Central memory CD4-positive, alpha-beta T cell (primary cell): ENCODE results near the gene S100PBP.

ENCODE experiments used
- DNase-seq: peaks from one replicate; pipeline ENCODE4 v3.0.0; 2022

S100PBP gene

DNA sequence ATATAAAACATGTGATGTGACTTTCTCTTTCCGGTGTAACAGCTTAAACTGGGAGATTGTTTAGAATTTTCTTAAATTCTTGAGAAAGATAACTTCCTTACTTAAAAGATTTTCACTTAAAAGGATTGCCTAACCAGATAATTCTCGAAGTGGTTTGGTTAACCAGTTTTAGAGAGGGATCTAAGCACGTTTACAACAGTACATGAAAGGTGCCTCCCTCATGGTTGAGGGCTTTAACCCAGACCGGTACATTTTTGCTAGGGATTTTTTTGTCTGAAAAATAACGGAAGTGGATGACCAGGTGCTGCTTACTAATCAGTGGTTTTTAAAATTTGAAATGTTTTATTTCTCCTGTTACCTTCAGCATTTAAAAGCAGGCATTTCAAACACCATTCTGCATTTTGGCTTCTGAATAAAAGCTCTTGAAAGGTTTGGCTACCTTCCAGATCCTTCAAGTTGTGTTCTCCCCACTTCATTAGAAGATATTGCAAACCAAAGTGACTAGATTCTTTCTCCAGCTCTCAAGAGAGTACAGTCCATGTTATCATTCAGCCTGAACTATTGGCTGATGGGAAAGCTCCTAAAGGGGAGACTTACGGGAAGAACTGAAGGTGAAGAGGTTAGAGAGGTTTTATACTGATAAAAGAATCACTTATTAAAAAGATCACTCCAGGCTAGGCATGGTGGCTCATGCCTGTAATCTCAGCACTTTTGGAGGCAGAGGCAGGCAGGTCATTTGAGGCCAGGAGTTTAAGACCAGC is 12.8 kb downstream of the S100PBP start:
- no peak for DNase-seq

DNA sequence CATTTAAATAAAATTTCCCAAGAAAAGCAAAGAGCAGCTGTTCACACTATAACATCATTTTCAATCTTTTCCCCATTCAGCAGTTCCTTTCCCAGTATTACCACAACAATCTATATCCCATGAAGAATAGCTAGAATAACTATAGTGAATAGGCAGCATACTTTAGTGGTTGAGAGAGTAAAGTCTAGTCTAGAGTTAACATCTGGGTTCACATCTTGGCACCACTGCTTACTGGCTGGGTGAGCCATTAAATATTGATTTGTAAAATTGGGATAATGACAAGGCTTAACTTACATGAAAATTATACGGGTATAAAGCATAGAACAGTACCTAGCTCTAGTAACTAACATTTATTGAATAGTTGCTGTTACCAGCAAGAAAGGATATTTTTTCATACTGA is 14.4 kb downstream of the S100PBP start:
- no peak for DNase-seq

DNA sequence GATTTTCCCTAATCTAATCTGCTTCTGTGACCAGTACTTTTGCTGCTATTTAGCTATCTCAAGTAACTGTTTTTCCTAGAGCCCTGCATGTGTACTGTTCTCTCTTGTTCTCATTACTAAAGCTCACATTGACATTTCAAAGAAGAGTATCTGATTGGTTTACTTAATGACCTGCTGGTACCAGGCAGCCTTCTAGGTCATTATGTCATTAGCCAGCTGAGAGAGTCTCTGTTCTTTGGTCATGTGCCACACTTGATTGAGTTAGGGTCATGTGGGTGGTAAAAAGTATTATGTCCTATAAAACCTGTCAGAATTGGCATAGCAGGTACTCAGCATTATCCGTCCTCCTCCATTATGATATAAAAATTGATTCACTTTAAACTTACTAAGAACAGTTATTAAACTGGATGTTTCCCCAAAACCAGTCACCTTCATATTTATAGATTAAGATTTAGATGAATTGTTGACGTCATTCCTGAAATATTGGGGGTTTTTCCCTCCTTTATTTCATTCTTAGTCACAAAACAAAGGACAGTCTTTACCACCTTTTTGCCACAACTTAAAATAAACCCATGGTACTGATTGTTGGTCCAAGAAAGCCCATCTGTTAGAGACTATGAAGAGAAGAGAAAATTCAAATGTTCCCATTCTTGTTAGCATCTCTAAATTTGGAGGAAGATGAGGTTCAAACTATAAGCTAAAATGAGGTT is 31.1 kb downstream of the S100PBP start:
- DNase-seq: no peak

DNA sequence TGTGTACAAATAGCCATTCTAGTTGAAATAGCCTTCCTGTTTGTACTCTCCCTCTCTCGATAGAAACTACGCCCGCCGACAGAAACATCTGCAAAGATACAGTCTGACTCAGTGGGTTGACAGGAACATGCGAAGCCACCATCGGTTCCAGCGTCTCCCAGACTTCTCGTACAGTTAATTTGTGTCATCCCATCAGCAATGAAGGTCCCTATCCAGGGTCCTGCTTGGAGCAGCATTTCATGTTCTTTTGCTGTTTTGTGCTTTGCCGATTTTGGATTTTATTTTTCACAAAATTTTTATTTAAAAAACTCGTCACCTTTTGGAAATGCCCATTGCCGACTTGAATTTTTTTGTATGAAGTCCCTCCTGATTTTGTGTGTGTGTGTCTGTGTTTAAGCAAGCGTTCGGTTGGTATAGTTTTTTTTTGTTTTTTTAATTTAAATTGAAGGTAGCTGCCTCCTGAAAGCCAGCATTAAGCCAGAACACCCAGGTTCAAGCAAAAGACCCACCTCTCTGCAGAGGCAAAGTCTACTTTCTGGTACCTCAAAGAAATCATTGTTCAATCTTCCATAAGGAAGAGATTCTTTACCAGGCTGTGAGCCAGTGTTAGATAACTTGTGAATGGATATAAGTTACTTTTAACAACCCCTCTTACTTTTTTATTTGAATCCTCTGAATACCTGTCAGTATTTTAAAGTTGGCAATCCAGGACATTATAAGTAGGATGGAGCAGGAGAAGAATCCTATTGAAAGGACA is 38.6 kb downstream of the S100PBP start:
- DNase-seq: no peak

DNA sequence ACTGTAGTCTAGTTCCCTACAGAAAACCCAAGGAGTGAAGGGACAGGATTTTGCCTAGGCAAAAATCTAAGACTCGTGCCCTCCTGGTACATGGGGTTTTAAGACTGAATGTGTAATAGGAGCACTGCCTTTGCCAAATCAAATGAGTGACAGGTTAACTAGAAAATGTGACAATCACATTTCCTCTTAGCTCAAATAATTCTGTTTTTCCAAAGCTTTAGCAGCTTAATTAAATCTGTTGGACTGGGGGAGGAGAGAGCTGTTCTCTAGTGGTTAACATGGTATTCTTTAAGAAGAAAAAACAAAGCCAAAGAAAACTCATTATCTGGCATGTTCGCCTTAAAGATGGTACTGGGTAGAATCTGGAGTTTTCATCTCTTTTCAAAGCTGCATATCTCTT is 40.7 kb downstream of the S100PBP start:
- no peak for DNase-seq

DNA sequence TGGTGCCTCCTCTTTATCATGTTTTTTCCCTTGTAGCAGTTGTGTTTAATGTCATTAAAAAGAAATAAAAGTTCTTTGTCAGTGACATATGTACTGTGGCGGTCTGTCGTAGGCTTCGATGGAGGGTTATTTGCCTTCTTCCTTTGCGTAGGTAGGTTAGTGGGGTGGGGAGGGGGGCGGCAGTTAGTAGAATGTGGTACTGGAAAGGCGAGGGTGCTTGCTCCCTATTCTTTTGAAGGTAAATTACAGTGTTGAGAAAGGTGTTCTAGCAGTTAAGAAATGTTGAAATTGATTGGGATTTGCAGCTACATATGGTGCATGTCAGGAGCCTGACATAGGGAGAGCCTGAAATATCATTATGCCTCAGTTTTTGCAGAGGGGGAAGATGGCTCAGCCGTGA is 41.3 kb downstream of the S100PBP start:
- no peak for DNase-seq

DNA sequence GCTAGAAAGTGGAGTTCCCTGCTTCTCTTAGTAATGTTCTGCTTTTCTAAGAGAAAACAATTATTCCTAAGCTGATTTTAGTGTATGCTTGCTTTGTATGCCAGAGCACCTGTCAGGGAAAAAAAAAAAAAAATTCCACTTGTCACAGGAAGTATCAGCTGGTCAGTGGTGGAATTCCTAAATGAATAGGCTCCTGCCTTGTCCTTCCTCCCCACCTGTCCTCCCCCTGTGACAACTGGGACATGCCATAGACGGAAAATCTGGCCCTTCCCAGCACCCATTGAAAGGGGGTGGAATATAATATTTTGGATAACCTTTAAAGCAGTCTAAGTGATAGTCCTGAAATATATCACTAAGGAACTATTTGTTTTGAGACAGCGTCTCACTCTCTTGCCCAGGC is 42.5 kb downstream of the S100PBP start:
- DNase-seq: no peak

DNA sequence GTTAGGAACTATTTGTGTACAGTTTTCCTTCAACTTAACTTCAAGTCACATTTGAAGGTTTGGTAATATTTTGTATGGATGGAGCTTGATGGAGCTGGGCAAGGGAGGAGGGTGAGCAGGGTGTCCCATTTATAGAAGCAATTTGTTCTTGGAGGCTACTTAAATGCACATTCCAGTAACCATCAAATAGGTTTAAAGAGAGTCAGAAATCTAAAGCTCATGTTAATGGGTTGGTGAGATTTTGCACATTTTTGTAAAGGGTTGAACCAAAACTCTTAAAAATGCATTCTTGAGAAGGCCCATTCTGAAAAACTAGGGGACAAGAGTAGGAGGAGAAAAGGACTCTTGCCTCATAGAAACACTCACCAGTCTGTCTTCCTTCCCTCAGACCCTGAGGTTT is 43.1 kb downstream of the S100PBP start:
- no peak for DNase-seq

DNA sequence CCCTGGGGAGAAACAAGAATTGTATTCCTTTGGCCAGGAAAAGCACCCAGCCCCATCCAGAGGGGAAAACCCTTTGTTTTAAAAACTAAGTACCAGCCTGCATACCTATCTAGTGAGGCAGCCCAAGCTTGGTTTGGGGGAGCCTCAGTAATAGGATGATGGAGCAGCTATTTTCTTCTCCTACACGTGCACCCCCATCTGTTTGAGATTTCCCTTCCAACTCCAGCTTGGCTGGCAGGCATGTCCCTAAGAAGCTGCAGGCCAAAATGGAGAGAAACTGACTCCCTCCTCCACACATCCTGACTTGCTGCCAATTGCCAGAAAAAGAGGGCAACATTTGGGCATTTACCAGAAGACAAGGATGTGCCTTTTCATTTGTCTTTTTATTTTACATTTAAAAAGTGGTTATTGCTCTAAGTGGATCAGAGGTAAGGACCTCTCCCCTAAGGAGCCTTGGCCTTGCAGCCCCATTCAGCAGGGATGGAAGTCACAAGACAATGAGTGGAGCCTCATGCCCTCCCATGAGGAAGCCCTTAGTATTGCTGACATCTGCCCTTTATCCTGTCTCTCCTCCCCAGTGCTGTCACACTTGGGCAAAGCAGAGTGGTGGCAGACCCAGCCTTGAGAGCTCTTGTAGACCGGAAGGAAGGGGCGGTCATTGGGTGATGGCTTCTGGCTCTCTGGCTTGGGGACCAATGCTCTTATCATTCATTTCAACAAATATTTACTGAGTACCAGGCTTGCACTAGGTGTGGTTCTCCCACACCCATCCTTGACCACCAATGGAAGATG is 44.6 kb downstream of the S100PBP start:
- no peak for DNase-seq

DNA sequence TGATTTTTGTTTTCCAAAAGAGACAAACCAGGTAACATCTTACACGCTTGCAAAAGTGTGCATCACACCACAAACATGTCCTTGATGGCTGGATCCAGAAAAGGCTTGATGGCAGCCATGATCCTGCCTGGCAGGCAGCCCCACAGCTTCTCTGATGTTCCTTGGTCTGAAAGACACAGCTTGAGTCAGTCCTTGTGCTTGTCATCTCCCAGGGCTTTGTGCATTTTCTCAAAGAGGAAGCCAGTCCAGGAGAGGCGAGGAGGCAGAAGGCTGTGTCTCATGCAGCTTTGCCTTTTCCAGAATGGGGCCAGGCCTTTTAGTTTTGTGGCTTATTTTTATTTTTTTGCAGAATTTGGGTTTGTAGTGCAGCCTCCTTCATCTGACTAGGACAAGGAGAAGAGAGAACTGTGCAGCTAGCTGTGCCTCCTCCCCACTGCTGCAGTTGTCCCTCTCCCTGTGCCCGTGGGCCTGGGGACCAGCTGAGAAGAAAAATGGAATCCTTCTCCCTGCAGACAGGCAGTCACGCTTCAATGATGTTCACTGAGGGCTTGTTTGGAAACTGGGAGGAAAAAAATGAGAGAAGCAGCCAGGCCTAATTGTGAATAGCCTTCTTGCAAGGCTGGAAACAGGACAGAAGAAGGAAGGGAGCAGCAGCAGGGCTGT is 45.9 kb downstream of the S100PBP start:
- no peak for DNase-seq

DNA sequence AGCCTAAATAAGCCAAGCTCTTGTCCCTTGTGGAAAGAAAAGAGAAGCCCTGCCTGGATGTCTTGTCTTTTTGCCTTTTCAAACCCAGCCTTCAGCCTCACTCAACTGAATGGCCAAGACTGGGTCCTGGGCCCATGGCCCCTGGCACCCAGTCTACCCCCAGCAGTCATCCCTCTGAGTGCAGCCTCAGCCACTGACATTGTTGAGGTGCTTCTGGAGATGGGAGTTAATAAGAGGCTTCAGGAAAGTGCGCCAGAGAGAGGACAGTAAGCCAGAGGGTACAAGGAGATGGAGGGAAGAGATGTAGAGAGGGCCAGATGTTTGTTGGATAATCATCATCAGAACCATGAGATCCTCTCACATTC is 46.4 kb downstream of the S100PBP start:
- DNase-seq: no peak

DNA sequence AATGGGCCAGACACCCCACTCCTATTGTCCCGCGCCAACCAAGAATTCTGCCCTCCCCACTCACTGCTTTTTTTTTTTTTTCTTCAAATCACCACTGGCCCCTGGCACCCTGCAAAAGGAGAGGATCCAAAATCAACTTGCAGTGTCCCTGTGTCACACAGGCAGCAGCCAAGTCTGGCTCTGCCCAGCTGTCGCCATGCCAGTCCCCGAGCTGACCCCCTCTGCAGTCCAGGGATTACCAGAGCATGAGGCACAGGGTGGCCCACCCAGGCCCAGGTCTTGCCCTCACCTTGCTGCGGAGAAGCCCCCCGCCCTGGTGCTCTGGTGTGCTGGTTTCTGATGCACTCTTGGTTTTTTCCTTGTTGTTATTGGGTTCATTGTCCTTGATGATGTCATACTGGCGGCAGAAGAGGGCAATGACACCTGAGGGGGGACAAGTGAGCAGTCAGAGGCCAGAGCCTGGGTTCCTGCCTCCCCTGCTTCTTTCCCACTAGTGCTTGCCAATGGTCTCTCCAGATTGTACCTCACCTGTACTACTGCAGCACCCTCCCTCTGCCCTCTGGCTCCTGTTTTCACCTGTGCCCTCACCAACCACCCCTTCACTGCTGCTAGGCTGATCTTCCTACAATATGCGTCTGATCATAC is 47.0 kb downstream of the S100PBP start:
- DNase-seq: no peak

DNA sequence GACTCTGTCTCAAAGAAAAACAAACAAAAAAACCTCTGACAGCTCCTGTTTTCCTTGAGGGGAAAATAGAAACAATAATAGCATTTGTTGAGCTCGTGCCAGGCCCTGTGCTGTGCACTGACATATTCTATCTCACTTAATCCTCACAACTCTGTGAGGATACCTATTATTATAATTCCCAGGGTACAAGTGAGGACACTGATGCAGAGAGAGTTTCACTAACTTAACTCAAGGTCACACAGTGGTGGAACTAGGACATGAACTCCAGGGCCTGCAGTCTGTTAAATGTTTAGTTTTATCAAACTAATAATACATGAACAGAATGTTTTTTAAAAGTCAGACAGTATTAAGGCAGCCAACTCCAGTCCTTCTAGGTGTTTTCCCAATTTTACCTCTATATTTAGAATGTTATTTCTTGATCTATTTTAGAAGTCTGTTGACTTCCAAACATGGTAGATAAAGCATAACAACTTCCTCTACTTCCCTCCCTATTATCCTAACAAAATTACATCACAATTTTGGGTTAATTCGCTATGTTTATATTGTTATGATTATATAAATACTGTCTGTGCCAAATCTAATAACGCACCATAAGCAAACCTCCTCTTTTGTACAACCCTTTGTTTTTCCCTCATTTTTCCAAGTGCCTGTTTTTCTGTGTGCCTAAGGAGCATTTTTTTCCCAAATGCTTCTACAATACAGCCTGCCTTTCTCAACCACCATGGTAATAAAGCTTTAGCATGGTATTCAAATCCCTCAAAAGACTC is 48.4 kb downstream of the S100PBP start:
- no peak for DNase-seq

DNA sequence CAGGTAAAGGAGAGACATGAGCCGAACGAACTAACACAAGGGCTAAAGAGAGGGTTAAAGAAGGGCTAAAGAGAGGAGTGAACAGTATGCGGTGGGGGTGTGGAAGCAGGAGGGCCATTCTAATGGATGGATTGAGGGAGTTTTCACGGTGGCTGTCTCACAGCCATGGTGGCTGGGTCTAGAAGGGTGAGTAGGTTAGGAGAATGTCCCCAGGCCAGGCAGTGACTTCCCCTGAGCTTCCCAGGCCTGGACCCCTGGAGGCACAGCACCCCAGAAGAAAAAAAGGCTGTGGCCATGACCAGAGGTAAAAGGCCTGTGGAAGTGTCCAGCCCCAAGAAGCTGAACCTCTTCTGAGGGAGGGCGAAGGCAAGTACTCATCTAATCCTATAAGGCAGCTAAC is 49.7 kb downstream of the S100PBP start:
- no peak for DNase-seq

DNA sequence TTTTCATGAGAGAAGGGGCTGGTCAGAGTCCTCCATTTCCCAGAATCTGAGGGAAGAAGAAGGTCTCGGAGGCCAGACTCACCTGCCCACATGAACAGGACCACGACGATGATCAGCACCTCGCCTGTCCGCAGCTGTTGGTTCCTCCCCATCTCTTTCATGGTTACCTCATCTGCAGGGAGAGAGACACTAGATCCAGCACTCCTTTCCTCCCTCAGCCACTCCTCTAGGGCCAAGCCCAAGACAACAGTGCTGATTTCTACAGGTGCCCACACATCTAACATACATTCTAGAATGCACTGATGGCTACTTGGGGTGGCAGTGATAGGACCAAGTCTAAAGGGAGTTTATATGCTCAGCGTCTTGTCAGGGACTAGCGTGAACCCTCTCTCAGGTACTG is 50.2 kb downstream of the S100PBP start:
- DNase-seq: no peak

DNA sequence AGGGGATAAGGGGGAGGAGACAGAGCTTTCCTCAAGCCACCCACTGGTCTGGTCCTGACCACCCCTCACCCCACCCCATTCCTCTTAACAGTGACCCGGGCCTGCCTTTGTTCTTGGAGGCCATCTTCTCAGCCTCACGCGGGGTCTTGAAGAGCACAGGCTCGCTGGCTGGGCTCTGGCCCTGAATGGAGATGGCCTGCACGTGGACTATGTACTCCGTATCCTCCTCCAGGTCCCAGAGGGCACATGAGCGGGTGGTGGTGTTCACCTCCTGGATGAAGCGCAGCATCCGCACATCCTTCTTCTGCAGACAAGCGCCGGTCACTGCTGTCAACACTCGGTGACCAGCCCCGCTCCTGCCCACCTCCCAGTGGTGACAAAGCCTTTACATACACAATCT is 50.6 kb downstream of the S100PBP start:
- DNase-seq: no peak

DNA sequence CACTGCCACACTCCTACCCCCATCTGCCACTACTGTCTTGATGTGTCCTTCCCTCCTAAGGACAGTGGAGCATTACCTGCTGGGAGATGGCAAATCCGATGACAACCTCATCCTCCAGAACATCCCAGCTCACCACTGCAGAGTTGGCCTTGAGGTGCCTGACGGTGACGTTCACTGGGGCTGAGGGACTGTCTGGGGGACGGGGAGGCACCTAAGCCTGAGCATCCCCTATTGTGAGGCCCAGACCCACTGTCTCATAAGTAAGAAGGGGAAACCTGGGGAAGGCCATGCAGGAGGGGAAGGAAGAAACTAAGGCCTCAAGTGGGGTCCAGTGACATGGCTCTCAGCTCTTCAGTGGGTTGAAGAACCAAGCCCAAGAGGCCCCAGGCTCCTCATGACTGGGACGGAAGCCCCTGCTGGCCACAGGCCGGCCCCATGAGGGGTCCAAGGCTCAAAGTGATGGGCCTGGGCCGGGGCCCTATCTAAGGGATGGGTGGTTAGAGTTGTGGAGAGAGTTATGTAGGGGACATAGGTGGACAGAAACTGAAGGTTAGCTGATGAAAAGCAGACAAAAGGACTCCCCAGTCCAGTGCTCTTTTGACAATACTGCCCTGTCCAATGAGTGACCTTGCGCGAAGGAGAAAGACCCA is 51.5 kb downstream of the S100PBP start:
- no peak for DNase-seq

DNA sequence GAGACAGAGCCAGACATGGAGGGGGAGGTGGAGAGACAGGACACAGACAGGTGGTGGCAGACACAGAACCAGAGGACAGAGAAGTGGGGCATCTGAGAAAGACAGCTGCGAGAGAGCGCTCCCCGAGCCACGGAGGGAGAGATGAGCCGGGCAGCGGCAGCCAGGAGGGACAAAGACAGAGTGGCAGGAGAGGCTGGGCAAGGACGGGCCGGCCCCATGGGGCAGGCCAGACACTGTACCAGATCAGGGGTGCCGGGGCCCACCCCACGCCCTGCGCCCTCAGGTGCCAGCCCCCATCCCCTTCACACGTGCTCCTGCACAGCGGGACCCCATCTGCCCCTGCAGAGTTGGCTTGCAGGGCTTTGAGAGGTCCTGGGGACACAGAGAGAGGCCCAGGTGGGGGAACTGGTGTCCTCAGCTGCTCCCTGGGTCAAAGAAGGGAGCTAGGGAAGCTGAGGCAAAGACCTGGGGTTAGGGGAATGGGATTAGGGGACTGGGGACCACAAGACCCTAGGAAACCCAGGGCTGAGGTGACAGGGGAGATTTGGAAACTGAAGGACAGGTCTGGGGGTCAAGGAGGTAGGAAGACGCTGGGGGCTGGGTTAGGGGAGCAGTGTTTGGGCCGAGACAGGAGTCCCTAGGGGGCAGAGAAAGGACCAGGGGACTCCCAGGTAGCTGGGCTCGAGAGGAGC is 52.6 kb downstream of the S100PBP start:
- DNase-seq: no peak

DNA sequence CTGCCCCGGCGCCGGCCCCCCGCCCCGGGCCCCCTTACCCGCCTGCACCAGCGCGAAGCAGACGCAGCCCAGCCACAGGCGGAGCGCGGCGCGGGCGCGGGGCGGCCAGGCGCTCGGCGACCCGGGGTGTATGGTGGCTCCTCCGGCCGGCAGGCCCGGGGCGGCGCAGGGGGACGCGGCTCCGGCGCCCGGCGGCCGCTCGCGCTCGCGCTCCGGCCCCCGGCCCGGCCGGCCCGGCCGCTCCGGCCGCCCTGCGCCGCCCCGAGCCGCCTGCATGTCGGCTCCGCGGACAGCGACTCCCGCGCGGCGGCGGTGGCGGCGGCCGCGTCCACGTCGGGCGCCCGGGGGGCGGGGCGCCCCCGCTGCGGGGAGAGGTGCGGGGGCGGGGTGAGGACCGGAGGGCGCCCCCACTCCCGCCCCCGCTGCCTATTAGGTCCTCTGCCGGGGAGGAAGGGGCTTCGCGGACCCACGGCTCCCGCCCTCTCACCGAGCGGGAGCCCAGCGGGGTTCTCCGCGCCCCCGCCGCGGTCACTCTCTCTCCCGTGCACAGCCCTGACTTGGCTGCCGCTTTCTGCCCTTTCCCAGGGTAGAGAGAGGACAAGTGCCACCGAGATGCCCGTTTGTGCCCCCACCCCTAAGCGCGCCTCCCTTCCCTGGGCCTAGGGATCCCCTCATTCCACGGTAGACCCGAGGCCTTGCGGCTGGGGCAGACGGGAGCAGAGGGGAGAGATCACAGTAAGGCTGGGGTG is 53.3 kb downstream of the S100PBP start, which contains the start of gene FNDC5:
TSS of gene FNDC5 (minus strand) at position 298 of the 749 bp plus-strand sequence.
- no peak for DNase-seq
